Sigmoid colon (tissue), 7 donors: ENCODE measurements around the gene PLOD2. TPM values are rescaled to one million over a fixed set of nuclear protein-coding genes. Genes with fewer than 3 reads are reported as not detected.
A peak's percentile ranks its signal among the peaks of the same experiment; 100 is the strongest.

Experiments used
- DNase-seq: peaks from one replicate; pipeline ENCODE4 v3.0.0-alpha.2; 2019
- H3K27ac ChIP-seq, 4 donors: fragments of 200-600 bp; sonication (generic); one replicate each; pipeline ENCODE4 v1.5.1; 2016 to 2019; ENCODE audit warnings: mild to moderate bottlenecking in 1 of 4
- H3K27me3 ChIP-seq, 3 donors: fragments of 200-600 bp; sonication (generic); one replicate each; pipeline ENCODE4 v1.5.1; 2019; ENCODE audit warnings: mild to moderate bottlenecking in 1 of 3
- H3K36me3 ChIP-seq, 4 donors: fragments of 200-600 bp; sonication (generic); one replicate each; pipeline ENCODE4 v1.5.1; 2016 to 2019
- H3K4me1 ChIP-seq, 4 donors: fragments of 200-600 bp; sonication (generic); one replicate each; pipeline ENCODE4 v1.5.1; 2017 to 2019
- H3K4me3 ChIP-seq, 4 donors: fragments of 200-600 bp; sonication (generic); one replicate each; pipeline ENCODE4 v1.5.1; 2017 to 2019; ENCODE audit warnings: mild to moderate bottlenecking in 2 of 4, moderate library complexity in 1 of 4
- H3K9me3 ChIP-seq, 4 donors: fragments of 200-600 bp in 3 of 4; sonication (generic) in 3 of 4; one replicate each; pipeline versions ENCODE4 v1.5.1 to v1.6.1; 2013 to 2019
- CTCF ChIP-seq, 4 experiments: fragments of 450-650 bp in 3 of 4; fragments of 200-600 bp in 1 of 4; IDR thresholded peaks; one replicate each; pipeline ENCODE4 v1.5.1; 2016 to 2019; ENCODE audit warnings: antibody characterized with exemption in 4 of 4, mild to moderate bottlenecking in 3 of 4, moderate library complexity in 2 of 4
- EP300 ChIP-seq, 4 donors: sonication (generic); formaldehyde crosslinking; IDR thresholded peaks; one replicate each; pipeline ENCODE4 v1.6.1; 2017; ENCODE audit warnings: antibody characterized with exemption in 4 of 4
- POLR2A ChIP-seq, 2 donors: fragments of 450-650 bp; IDR thresholded peaks; one replicate each; pipeline ENCODE4 v1.6.1; 2016; ENCODE audit warnings: antibody characterized with exemption in 2 of 2, mild to moderate bottlenecking in 2 of 2, moderate library complexity in 2 of 2
- POLR2AphosphoS5 ChIP-seq, 4 donors: sonication (generic); formaldehyde crosslinking; IDR thresholded peaks; one replicate each; pipeline ENCODE4 v1.6.1; 2017; ENCODE audit warnings: antibody characterized with exemption in 4 of 4
- WGBS, 2 donors: extraction: QIAGEN DNeasy Blood & Tissue Kit; methylation state at CpG; one replicate each; pipeline ENCODE4 v1.1.7; 2013; 5-methylcytosine and 5-hydroxymethylcytosine counted together
- intact Hi-C: fragments of 100-400 bp; cut with DNase I; formaldehyde crosslinking; loops from one replicate; pipeline ENCODE4 v1.15.1; 2023
- polyA plus RNA-seq, 3 donors: library from polyadenylated mRNA; stranded (reverse); fragments of 200-250 nt; gene quantifications; one replicate each; pipeline ENCODE4 v1.2.3, GENCODE V29; 2013
- total RNA-seq, 4 donors: library from RNA; depleted of rRNA; stranded (reverse); fragments of >200 nt; gene quantifications; one replicate each; pipeline ENCODE4 v1.1.0, GENCODE V29; 2016
- donor health status: healthy with polysubstance abuse.
- donor health status: Bipolar disorder and iron deficiency.
- donor health status: healthy.

The PLOD2 gene
- total and polyA plus RNA-seq, 7 donors = 13.6 to 79.9 (median 63.3) TPM

DNA sequence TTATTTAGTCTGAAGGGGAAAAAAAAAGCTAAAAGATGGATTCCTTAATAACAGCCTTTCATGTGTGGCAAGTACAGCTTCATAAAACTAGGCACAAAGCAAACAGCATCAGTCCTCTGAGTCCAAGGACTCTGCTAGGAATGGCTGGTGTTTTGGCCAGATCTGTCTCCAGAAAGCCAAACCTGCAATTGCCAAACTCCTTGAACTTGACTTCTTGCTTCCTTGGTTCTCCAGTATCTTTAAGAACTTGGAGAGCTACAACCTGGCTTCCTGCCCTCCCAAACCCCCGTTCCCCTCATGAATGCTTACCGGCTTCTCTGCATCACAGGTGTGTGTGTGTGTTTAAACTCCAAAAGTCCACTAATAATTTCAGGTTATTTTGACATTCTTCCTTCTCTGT lies 1.6 kb upstream of the PLOD2 start:
- intact Hi-C loops = loop anchor here (5.0 kb wide), 1 partner anchor 95 kb away; no protein-coding TSS in a partner anchor
- Histone ChIP-seq H3K27me3 (no peaks in the 10 kb centered on the region), H3K9me3 (no peaks in the 10 kb centered on the region), H3K4me3 (no peak overlapping the region), H3K4me1 (peaks cover 0 to 63% (median 40%) of the 10 kb centered on the region in 4 donors), H3K27ac (peak overlapping the region; percentile 93 to 94 (median 93)), H3K36me3 (no peaks in the 10 kb centered on the region)
- peak; percentile 69 for DNase-seq
- TF ChIP-seq POLR2A (IDR thresholded peaks at IDR 0.05) (no peak), CTCF (IDR thresholded peaks at IDR 0.05) (no peak), POLR2AphosphoS5 (IDR thresholded peaks at IDR 0.05) (no peak), EP300 (IDR thresholded peaks at IDR 0.05) (no peak)
- 80 to 94% methylated on average over 2 of the region's 2 CpGs for WGBS, 2 donors

DNA sequence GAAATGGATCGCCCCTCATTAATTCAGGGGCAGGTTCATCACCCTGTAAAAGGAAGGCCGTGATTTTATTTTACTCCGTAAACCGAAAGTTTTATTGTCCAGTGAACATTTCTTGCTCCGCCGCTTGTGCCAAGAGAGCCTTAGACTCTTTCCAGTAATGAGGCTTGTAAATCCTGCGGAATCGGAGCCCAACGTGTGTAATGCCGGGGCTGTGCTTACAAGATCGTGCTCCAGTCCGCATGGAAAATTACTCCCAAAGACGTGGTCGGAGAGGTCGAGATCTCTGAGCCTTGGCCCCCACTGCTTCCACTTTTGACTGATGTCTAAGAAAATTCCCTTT lies 649 bp upstream of the PLOD2 start:
- H3K27me3 ChIP-seq = no peaks in the 10 kb centered on the region
- H3K9me3 ChIP-seq = no peaks in the 10 kb centered on the region
- peak; percentile 90 for DNase-seq
- intact Hi-C loops = loop anchor here (2.0 to 5.0 kb wide), 2 partner anchors 23 to 94 kb away; no protein-coding TSS in a partner anchor
- H3K4me1 ChIP-seq = peaks cover 0 to 64% (median 46%) of the 10 kb centered on the region in 4 donors
- no peaks in the 10 kb centered on the region for H3K36me3 ChIP-seq
- peak overlapping the region; percentile 93 to 94 (median 93) for H3K27ac ChIP-seq
- H3K4me3 ChIP-seq = peak overlapping the region; percentile 72 to 91 (median 86)
- 3 to 12% methylated on average over 15 of the region's 15 CpGs for WGBS, 2 donors
- peak in 2 of 4 donors; percentile 25 to 78 for TF ChIP-seq POLR2AphosphoS5 (IDR thresholded peaks at IDR 0.05)
- TF ChIP-seq CTCF (IDR thresholded peaks at IDR 0.05) = no peak
- no peak for TF ChIP-seq POLR2A (IDR thresholded peaks at IDR 0.05)
- TF ChIP-seq EP300 (IDR thresholded peaks at IDR 0.05) = peak in 2 of 4 donors; percentile 7 to 15

- peak overlapping the region; percentile 93 to 94 (median 93) for H3K27ac ChIP-seq
- WGBS, 2 donors = 1% methylated on average over 35 of the region's 35 CpGs
- H3K4me1 ChIP-seq = peaks cover 0 to 63% (median 43%) of the 10 kb centered on the region in 4 donors
- no peaks in the 10 kb centered on the region for H3K9me3 ChIP-seq
- peak overlapping the region; percentile 72 to 91 (median 86) for H3K4me3 ChIP-seq
- H3K36me3 ChIP-seq = no peaks in the 10 kb centered on the region
- intact Hi-C loops = loop anchor here (2.0 to 5.0 kb wide), 2 partner anchors 22 to 93 kb away; no protein-coding TSS in a partner anchor
- H3K27me3 ChIP-seq = no peaks in the 10 kb centered on the region
- TF ChIP-seq POLR2A (IDR thresholded peaks at IDR 0.05) = peak in 1 of 2 donors; percentile 9
- TF ChIP-seq EP300 (IDR thresholded peaks at IDR 0.05) = no peak
- TF ChIP-seq CTCF (IDR thresholded peaks at IDR 0.05) = peak; percentile 1 to 55 (median 28)
- peak; percentile 26 to 70 (median 55) for TF ChIP-seq POLR2AphosphoS5 (IDR thresholded peaks at IDR 0.05)
- peak; percentile 90 for DNase-seq
These were observed 542 bp downstream of the PLOD2 start for GRCh38 chr3:146160321-146160963.

GRCh38 chr3:146159616-146160320 lies 1.2 kb downstream of the PLOD2 start:
- peak in 1 of 4 experiments; percentile 58 for TF ChIP-seq CTCF (IDR thresholded peaks at IDR 0.05)
- no peak for TF ChIP-seq EP300 (IDR thresholded peaks at IDR 0.05)
- Histone ChIP-seq H3K4me3 (peak overlapping the region; percentile 72 to 91 (median 86)), H3K36me3 (no peaks in the 10 kb centered on the region), H3K4me1 (peaks cover 0 to 63% (median 40%) of the 10 kb centered on the region in 4 donors), H3K27ac (peak overlapping the region; percentile 93 to 94 (median 93)), H3K9me3 (no peaks in the 10 kb centered on the region), H3K27me3 (no peaks in the 10 kb centered on the region)
- WGBS, 2 donors = 5 to 20% methylated on average over 7 of the region's 7 CpGs
- intact Hi-C loops = loop anchor here (2.0 to 5.0 kb wide), 2 partner anchors 21 to 92 kb away; no protein-coding TSS in a partner anchor
- DNase-seq = no peak
